GM18517 (cell line): Measurements from ENCODE around the gene ZNF107.
"Not testable (repeated sequence)": the region's sequence is repeated elsewhere in the genome, so short reads cannot be mapped to it uniquely, and the experiment has no call there.

Experiments
- ATAC-seq: cut with Tn5 transposase; IDR thresholded peaks from one replicate; pipeline ENCODE4 v1.9.1; 2021; ENCODE audit warnings: mild to moderate bottlenecking, moderate library complexity; ENCODE audit not compliant: unreplicated experiment

ZNF107 gene

DNA sequence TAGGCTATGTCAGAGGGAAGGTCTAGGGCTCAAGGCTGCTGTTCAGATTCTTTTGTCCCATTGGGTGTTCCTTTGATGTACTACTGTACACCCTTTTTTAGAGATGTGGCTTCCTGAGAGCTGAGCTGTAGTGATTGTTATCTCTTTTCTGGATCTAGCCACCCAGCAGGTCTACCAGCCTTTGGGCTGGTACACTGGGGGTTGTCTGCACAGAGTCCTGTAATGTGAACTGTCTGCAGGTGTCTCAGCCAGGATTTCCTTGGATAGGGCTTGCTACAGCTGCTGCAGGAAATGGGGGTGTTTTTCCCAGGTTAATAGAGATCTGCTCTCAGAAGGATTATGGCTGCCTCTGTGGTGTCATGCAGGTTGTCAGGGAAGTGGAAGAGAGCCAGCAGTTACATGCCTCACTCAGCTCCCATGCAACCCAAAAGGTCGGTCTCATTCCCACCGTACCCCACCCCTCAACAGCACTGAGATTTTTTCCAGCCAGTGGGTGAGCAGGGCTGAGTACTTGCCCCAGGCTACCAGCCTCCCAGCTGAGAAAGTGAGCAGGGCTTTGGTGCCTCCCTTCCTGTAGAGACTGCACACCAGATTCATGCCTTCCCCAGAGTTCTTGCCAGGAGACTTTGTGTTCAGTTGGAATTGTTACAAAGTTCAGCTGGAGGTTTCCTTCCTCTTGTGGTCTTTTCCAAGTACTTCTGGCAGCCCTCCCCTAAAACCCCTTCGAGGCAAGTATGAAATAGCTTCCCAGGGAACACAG is 63.3 kb downstream of the ZNF107 start:
- ATAC-seq = no peak

- ATAC-seq = no peak
Observed at GRCh38 chr7:64733550-64734240, 67.8 kb downstream of the ZNF107 start.

GRCh38 chr7:64736575-64736974 is 70.6 kb downstream of the ZNF107 start:
- ATAC-seq = no peak

DNA sequence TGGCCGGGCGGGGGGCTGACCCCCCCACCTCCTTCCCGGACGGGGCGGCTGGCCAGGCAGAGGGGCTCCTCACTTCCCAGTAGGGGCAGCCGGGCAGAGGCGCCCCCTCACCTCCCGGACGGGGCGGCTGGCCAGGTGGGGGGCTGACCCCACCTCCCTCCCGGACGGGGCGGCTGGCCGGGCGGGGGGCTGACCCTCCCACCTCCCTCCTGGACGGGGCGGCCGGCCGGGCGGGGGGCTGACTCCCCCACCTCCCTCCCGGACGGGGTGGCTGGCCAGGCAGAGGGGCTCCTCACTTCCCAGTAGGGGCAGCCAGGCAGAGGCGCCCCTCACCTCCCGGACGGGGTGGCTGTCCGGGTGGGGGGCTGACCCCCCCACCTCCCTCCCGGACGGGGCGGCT is 72.5 kb downstream of the ZNF107 start:
- not testable (repeated sequence) for ATAC-seq

GRCh38 chr7:64738953-64739352 is 73.0 kb downstream of the ZNF107 start:
- not testable (repeated sequence) for ATAC-seq

DNA sequence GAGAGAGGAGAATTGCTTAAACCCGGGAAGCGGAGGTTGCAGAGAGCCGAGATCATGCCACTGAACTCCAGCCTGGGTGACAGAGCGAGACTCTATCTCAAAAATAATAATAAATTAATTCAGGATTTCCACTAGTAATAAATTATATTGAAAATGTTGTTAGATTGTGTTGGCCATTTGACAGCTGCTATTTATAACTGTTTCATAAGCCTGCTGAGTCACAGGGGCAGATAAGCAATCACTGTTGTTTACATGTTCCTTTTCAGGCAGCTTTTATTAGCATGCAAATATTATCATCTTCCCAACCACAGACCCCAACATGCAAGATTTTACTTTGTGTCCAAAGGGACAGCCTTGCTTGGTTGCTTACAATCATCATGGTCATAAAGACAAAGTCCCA is 78.7 kb downstream of the ZNF107 start:
- no peak for ATAC-seq

- ATAC-seq = no peak
Observed at GRCh38 chr7:64747802-64748201, 81.9 kb downstream of the ZNF107 start.

GRCh38 chr7:64753032-64753431 is 87.1 kb downstream of the ZNF107 start:
- no peak for ATAC-seq

GRCh38 chr7:64755865-64756264 is 89.9 kb downstream of the ZNF107 start:
- no peak for ATAC-seq

DNA sequence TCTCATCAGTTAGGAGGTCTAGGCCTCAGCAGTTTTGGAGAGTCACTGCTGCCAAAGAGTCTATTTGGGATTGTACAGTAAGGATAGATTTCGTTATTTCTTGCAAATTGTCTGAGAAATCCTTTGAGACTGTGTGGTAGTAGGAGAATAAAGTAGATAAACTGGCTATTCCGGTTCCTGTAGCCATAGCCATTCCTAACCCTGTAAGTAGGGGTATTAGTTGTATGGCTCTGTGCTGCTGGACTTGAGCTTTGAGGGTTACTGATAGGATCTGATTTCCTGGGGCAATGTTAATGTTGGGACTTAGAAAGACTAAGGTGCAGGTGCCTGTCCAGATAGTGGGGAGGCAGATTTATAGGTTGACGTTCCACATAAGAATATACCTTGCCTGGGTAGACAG is 92.2 kb downstream of the ZNF107 start:
- ATAC-seq = no peak
